Activated CD4-positive, alpha-beta T cell treated with anti-CD3 and anti-CD28 coated beads for 1 hour (primary cell): Measurements from ENCODE around the gene CDRT4.
"Not testable (repeated sequence)": the region's sequence is repeated elsewhere in the genome, so short reads cannot be mapped to it uniquely, and the experiment has no call there.

Source experiments
- DNase-seq: peaks from one replicate; pipeline ENCODE4 v3.0.0-alpha.2; 2020

The CDRT4 gene

GRCh38 chr17:15467592-15467991 is at the start of gene CDRT4:
TSS of gene CDRT4 (minus strand) at chr17:15467621. CDS start at chr17:15440238, 27,383 bp downstream.
- DNase-seq: no peak

- DNase-seq: no peak
These were observed 48.7 kb upstream of the CDRT4 start for GRCh38 chr17:15516150-15516549.

- DNase-seq: no peak
These were observed 47.0 kb upstream of the CDRT4 start for GRCh38 chr17:15514469-15514868.

- no peak for DNase-seq
These were observed 46.5 kb upstream of the CDRT4 start for GRCh38 chr17:15513856-15514459.

- DNase-seq: no peak
These were observed 45.8 kb upstream of the CDRT4 start for GRCh38 chr17:15513058-15513791.

- no peak for DNase-seq
These were observed 44.8 kb upstream of the CDRT4 start for GRCh38 chr17:15512071-15512709.

GRCh38 chr17:15511142-15511541 is 43.7 kb upstream of the CDRT4 start:
- no peak for DNase-seq

- no peak for DNase-seq
These were observed 42.9 kb upstream of the CDRT4 start for GRCh38 chr17:15510361-15510760.

GRCh38 chr17:15509095-15509494 is 41.7 kb upstream of the CDRT4 start:
- no peak for DNase-seq

- DNase-seq: no peak
These were observed 41.0 kb upstream of the CDRT4 start for GRCh38 chr17:15508466-15508865.

GRCh38 chr17:15507896-15508295 is 40.5 kb upstream of the CDRT4 start:
- no peak for DNase-seq

- no peak for DNase-seq
These were observed 39.6 kb upstream of the CDRT4 start for GRCh38 chr17:15507001-15507400.

- DNase-seq: not testable (repeated sequence)
These were observed 38.3 kb upstream of the CDRT4 start for GRCh38 chr17:15505708-15506107.

- DNase-seq: no peak
These were observed 36.3 kb upstream of the CDRT4 start for GRCh38 chr17:15503731-15504130.

GRCh38 chr17:15502369-15503112 is 35.1 kb upstream of the CDRT4 start:
- DNase-seq: peak; percentile 39

GRCh38 chr17:15501793-15502192 is 34.4 kb upstream of the CDRT4 start:
- no peak for DNase-seq

GRCh38 chr17:15501282-15501681 is 33.9 kb upstream of the CDRT4 start:
- DNase-seq: no peak

- DNase-seq: no peak
These were observed 30.7 kb upstream of the CDRT4 start for GRCh38 chr17:15498107-15498506.

GRCh38 chr17:15496735-15497670 is 29.6 kb upstream of the CDRT4 start:
- no peak for DNase-seq

GRCh38 chr17:15494821-15495220 is 27.4 kb upstream of the CDRT4 start:
- DNase-seq: no peak

- no peak for DNase-seq
These were observed 26.2 kb upstream of the CDRT4 start for GRCh38 chr17:15493693-15494035.
